GM23338 (cell line): ENCODE results near the gene SLC38A8. TPM values are rescaled to one million over a fixed set of nuclear protein-coding genes. Genes with fewer than 3 reads are reported as not detected.

Experiments used
- ATAC-seq: fragments of 200-7000 bp; cut with Tn5 transposase; 3 replicates; pipeline ENCODE4 v1.9.1; 2020
- DNase-seq: peaks from one replicate; pipeline ENCODE4 v3.0.0-alpha.2; 2015; ENCODE audit warnings: low spot score
- H2AFZ ChIP-seq: fragments of 200-600 bp; sonication (generic); 2 replicates; pipeline ENCODE4 v1.8.0; 2016; ENCODE audit warnings: antibody characterized with exemption, mild to moderate bottlenecking, moderate library complexity
- H3F3A ChIP-seq: fragments of 200-600 bp; sonication (generic); replicated peaks from 2 replicates; pipeline ENCODE4 v1.8.0; 2017; ENCODE audit warnings: antibody characterized with exemption, mixed run types, low read depth
- H3K27ac ChIP-seq: fragments of 200-600 bp; sonication (generic); 2 replicates; pipeline ENCODE4 v1.6.1; 2016; ENCODE audit warnings: low read depth
- H3K27me3 ChIP-seq: fragments of 200-600 bp; sonication (generic); 2 replicates; pipeline ENCODE4 v1.8.0; 2016; ENCODE audit warnings: mild to moderate bottlenecking, mixed run types, moderate library complexity; ENCODE audit not compliant: insufficient read depth
- H3K36me3 ChIP-seq: fragments of 200-600 bp; sonication (generic); 2 replicates; pipeline ENCODE4 v1.8.0; 2016; ENCODE audit warnings: mild to moderate bottlenecking; ENCODE audit not compliant: insufficient read depth
- H3K4me1 ChIP-seq: fragments of 200-600 bp; sonication (generic); 2 replicates; pipeline ENCODE4 v1.8.0; 2016; ENCODE audit warnings: mild to moderate bottlenecking, moderate library complexity; ENCODE audit not compliant: insufficient read depth
- H3K4me2 ChIP-seq: fragments of 200-600 bp; sonication (generic); 2 replicates; pipeline ENCODE4 v1.7.1; 2017; ENCODE audit warnings: mixed run types
- H3K4me3 ChIP-seq: fragments of 200-600 bp; sonication (generic); 2 replicates; pipeline ENCODE4 v1.6.1; 2016; ENCODE audit warnings: mixed run types
- H3K79me2 ChIP-seq: fragments of 200-600 bp; sonication (generic); replicated peaks from 2 replicates; pipeline ENCODE4 v1.8.0; 2017; ENCODE audit warnings: mild to moderate bottlenecking; ENCODE audit not compliant: insufficient read depth
- H3K9me2 ChIP-seq: fragments of 200-600 bp; sonication (generic); 2 replicates; pipeline ENCODE4 v1.8.0; 2017; ENCODE audit not compliant: insufficient read depth
- H4K20me1 ChIP-seq: fragments of 200-600 bp; sonication (generic); replicated peaks from 2 replicates; pipeline ENCODE4 v1.8.0; 2017; ENCODE audit warnings: mild to moderate bottlenecking; ENCODE audit not compliant: insufficient read depth
- H3K27ac Mint-ChIP-seq: 2 replicates; pipeline ENCODE4 v1.8.0; 2020; ENCODE audit warnings: inconsistent platforms, mild to moderate bottlenecking, moderate library complexity, mixed read lengths
- H3K27me3 Mint-ChIP-seq: 3 replicates; pipeline ENCODE4 v1.8.0; 2022; ENCODE audit warnings: low read depth, mild to moderate bottlenecking, moderate library complexity, mixed read lengths, inconsistent platforms; ENCODE audit not compliant: insufficient read depth, poor library complexity
- H3K36me3 Mint-ChIP-seq: 3 replicates; pipeline ENCODE4 v1.8.0; 2021; ENCODE audit warnings: low read depth, mild to moderate bottlenecking, inconsistent platforms, moderate library complexity, mixed read lengths
- H3K4me1 Mint-ChIP-seq: 3 replicates; pipeline ENCODE4 v1.8.0; 2020; ENCODE audit warnings: mild to moderate bottlenecking, inconsistent platforms, mixed read lengths
- H3K4me3 Mint-ChIP-seq: 3 replicates; pipeline ENCODE4 v1.8.0; 2021; ENCODE audit warnings: moderate library complexity, mild to moderate bottlenecking, inconsistent platforms, mixed read lengths
- H3K9me3 Mint-ChIP-seq: 3 replicates; pipeline ENCODE4 v1.8.0; 2020; ENCODE audit warnings: moderate library complexity, mild to moderate bottlenecking, inconsistent platforms, mixed read lengths
- CREB1 ChIP-seq: fragments of 250-450 bp; sonication (Bioruptor Pico); IDR thresholded peaks from 2 replicates; pipeline ENCODE4 v1.5.0; 2020; ENCODE audit warnings: low read depth, mild to moderate bottlenecking, moderate library complexity
- CTCF ChIP-seq, 2 experiments: fragments of 200-600 bp in 1 of 2; sonication (generic) in 1 of 2; conservative IDR thresholded peaks; 2 replicates each; pipeline versions ENCODE4 v1.5.1 to v1.6.1; 2016 to 2017; ENCODE audit warnings: antibody characterized with exemption in 2 of 2, low read depth in 2 of 2, mild to moderate bottlenecking in 2 of 2, moderate library complexity in 1 of 2
- ETS1 ChIP-seq: IDR thresholded peaks from 2 replicates; pipeline ENCODE4 v1.6.1; 2016; ENCODE audit warnings: antibody characterized with exemption
- EZH2 ChIP-seq: fragments of 200-600 bp; sonication (generic); IDR thresholded peaks from one replicate; pipeline ENCODE4 v1.8.0; 2017; ENCODE audit warnings: antibody characterized with exemption, mild to moderate bottlenecking, low read depth; ENCODE audit not compliant: unreplicated experiment
- EZH2phosphoT487 ChIP-seq: fragments of 200-600 bp; sonication (generic); IDR thresholded peaks from one replicate; pipeline ENCODE4 v1.8.1; 2018; ENCODE audit warnings: antibody characterized with exemption; ENCODE audit not compliant: unreplicated experiment
- JUNB ChIP-seq: IDR thresholded peaks from one replicate; pipeline ENCODE4 v1.6.1; 2016; ENCODE audit warnings: antibody characterized with exemption; ENCODE audit not compliant: unreplicated experiment
- NANOG ChIP-seq: IDR thresholded peaks from 2 replicates; pipeline ENCODE4 v1.6.1; 2016; ENCODE audit warnings: antibody characterized with exemption, borderline replicate concordance
- POLR2AphosphoS5 ChIP-seq: IDR thresholded peaks from 2 replicates; pipeline ENCODE4 v1.6.1; 2016; ENCODE audit warnings: antibody characterized with exemption, low read depth
- REST ChIP-seq: IDR thresholded peaks from one replicate; pipeline ENCODE4 v1.6.1; 2018; ENCODE audit warnings: antibody characterized with exemption; ENCODE audit not compliant: unreplicated experiment
- STAT1 ChIP-seq: IDR thresholded peaks from one replicate; pipeline ENCODE4 v1.6.1; 2016; ENCODE audit warnings: antibody characterized with exemption; ENCODE audit not compliant: unreplicated experiment
- ZNF114 ChIP-seq: fragments of 250-450 bp; sonication (Bioruptor Pico); IDR thresholded peaks from 2 replicates; pipeline ENCODE4 v1.5.0; 2020; ENCODE audit warnings: mild to moderate bottlenecking, moderate library complexity
- ZNF331 ChIP-seq: fragments of 250-450 bp; sonication (Bioruptor Pico); IDR thresholded peaks from 2 replicates; pipeline ENCODE4 v1.5.0; 2020; ENCODE audit warnings: low read depth, mild to moderate bottlenecking, moderate library complexity
- ZNF462 ChIP-seq: fragments of 250-450 bp; sonication (Bioruptor Pico); IDR thresholded peaks from 2 replicates; pipeline ENCODE4 v1.5.0; 2020; ENCODE audit warnings: mild to moderate bottlenecking, moderate library complexity
- polyA plus RNA-seq: library from polyadenylated mRNA; unstranded; fragments of >200 nt; fragmentation: Nextera tagmentation; extraction: Ambion mirVana; gene quantifications from 2 replicates; pipeline ENCODE4 v1.2.1, GENCODE V29; 2016
- total RNA-seq: library from RNA; depleted of rRNA; stranded (reverse); fragments of >200 nt; shearing (Covaris generic); gene quantifications from 2 replicates; pipeline ENCODE4 v1.2.3, GENCODE V29; 2014

The SLC38A8 gene
- total and polyA plus RNA-seq, 2 experiments from 2014 or later, result not detected

GRCh38 chr16:84058211-84058610 lies 15.6 kb upstream of the SLC38A8 start:
- no peaks in the 10 kb centered on the region for H3K9me3 Mint-ChIP-seq
- H3K4me1 ChIP-seq, result 0 out of 2 replicates have a peak, but pooled peaks cover 4% of the 10 kb centered on the region
- H2AFZ ChIP-seq, result no peak overlapping the region
- no peaks in the 10 kb centered on the region for H3K9me2 ChIP-seq
- H3K36me3 ChIP-seq, result peaks cover 6% of the 10 kb centered on the region; the same call in 1 of the 2 replicates
- TF ChIP-seq EZH2, result no peak
- no peak for TF ChIP-seq ZNF114
- TF ChIP-seq POLR2AphosphoS5, result no peak
- no peak for TF ChIP-seq CTCF (conservative IDR thresholded peaks at IDR 0.05; ENCODE audit: low read depth in 2 of 2)
- TF ChIP-seq EZH2phosphoT487, result no peak
- no peak for TF ChIP-seq JUNB
- TF ChIP-seq ETS1, result no peak
- TF ChIP-seq STAT1, result no peak
- no peak for TF ChIP-seq ZNF331
- no peak for TF ChIP-seq CREB1 (CRISPR knock-in tag)
- TF ChIP-seq ZNF462 (CRISPR knock-in tag), result no peak
- no peak for TF ChIP-seq REST
- TF ChIP-seq NANOG, result no peak
- peaks cover 8% of the 10 kb centered on the region for H4K20me1 ChIP-seq
- 0 out of 2 replicates have a peak, but pooled peaks cover 3% of the 10 kb centered on the region for H3F3A ChIP-seq
- H3K27me3 ChIP-seq, result no peaks in the 10 kb centered on the region
- peaks cover 73% of the 10 kb centered on the region for H3K36me3 Mint-ChIP-seq
- H3K4me2 ChIP-seq, result no peak overlapping the region
- no peak overlapping the region for H3K4me3 ChIP-seq
- H3K27ac Mint-ChIP-seq, result no peak overlapping the region
- no peak overlapping the region for H3K27ac ChIP-seq
- H3K79me2 ChIP-seq, result no peaks in the 10 kb centered on the region
- DNase-seq, result no peak
- no peak overlapping the region for H3K4me3 Mint-ChIP-seq
- no peak for ATAC-seq
- H3K27me3 Mint-ChIP-seq, result peaks cover 7% of the 10 kb centered on the region
- H3K4me1 Mint-ChIP-seq, result peaks cover 9% of the 10 kb centered on the region; the same call in 1 of the 3 replicates
